HepG2 (cell line): Measurements from ENCODE around the gene TUBA1C. TPM values are rescaled to one million over a fixed set of nuclear protein-coding genes. Genes with fewer than 3 reads are reported as not detected.

Experiments
- ATAC-seq: fragments of 200-7000 bp; cut with Tn5 transposase; 3 replicates; pipeline ENCODE4 v1.9.1; 2020; ENCODE audit warnings: mild to moderate bottlenecking, moderate library complexity
- BruUV-seq: library from RNA; stranded (reverse); fragments of 400-500 nt; replicated peaks from 2 replicates; lab custom pipeline; 2021; lab: Mats Ljungman, UMichigan
- CTCF ChIA-PET: fragments of 300-600 bp; formaldehyde crosslinking; extraction: SDS; loops from one replicate; lab custom pipeline; 2021; ENCODE audit warnings: low total read pairs, inconsistent platforms, low intra/inter-chr PET ratio; lab: Yijun Ruan, JAX
- POLR2A ChIA-PET: fragments of 350-600 bp; sonication (Branson Sonifier 250); formaldehyde crosslinking; loops from one replicate; lab custom pipeline; 2020; ENCODE audit warnings: antibody characterized with exemption, inconsistent platforms; lab: Yijun Ruan, JAX
- DNase-seq: peaks from one replicate; pipeline ENCODE4 v3.0.0-alpha.2; 2015; ENCODE audit warnings: low spot score
- FAIRE-seq: peaks from 3 replicates; lab custom pipeline; 2011; peaks lifted over from hg19 to GRCh38; lab: Jason Lieb, UNC
- H2AFZ ChIP-seq: one replicate; pipeline ENCODE4 v1.6.1; 2011; ENCODE audit warnings: low read length, inconsistent platforms
- H3K27ac ChIP-seq: fragments of 300-600 bp; 3 replicates; pipeline ENCODE4 v1.8.0; 2011; ENCODE audit warnings: mixed run types, mild to moderate bottlenecking, mixed read lengths, low read length, inconsistent platforms; ENCODE audit not compliant: insufficient read depth; ENCODE audit errors: extremely low read length
- H3K27me3 ChIP-seq, 2 experiments: fragments of 200-600 bp in 1 of 2; 2 replicates in 1 of 2; 3 replicates in 1 of 2; pipeline versions ENCODE4 v1.6.0 to v1.8.0; 2011; ENCODE audit warnings: low read length in 2 of 2, mild to moderate bottlenecking in 2 of 2, moderate library complexity in 2 of 2, inconsistent platforms in 1 of 2; ENCODE audit not compliant: insufficient read depth in 2 of 2, control insufficient read depth in 1 of 2
- H3K36me3 ChIP-seq, 2 experiments: fragments of 200-600 bp in 1 of 2; replicated peaks in 1 of 2; 2 replicates in 1 of 2; 3 replicates in 1 of 2; pipeline versions ENCODE4 v1.5.1 to v1.8.0; 2011; ENCODE audit warnings: low read length in 2 of 2, inconsistent platforms in 1 of 2; ENCODE audit not compliant: insufficient read depth in 2 of 2, control insufficient read depth in 1 of 2
- H3K4me1 ChIP-seq: 2 replicates; pipeline ENCODE4 v1.5.1; 2012; ENCODE audit warnings: low read length, inconsistent platforms; ENCODE audit not compliant: insufficient read depth
- H3K4me2 ChIP-seq: 2 replicates; pipeline ENCODE4 v1.6.0; 2011; ENCODE audit warnings: low read depth, low read length, inconsistent platforms
- H3K4me3 ChIP-seq, 3 experiments: fragments of 200-600 bp in 1 of 3; sonication (generic), shearing (Covaris generic) in 1 of 3; replicated peaks in 1 of 3; 2 replicates each; pipeline ENCODE4 v1.5.1; 2011 to 2016; ENCODE audit warnings: low read length in 3 of 3, inconsistent platforms in 2 of 3, low read depth in 2 of 3, mild to moderate bottlenecking in 2 of 3, control low read depth in 1 of 3, mixed read lengths in 1 of 3; ENCODE audit not compliant: insufficient read depth in 1 of 3
- H3K79me2 ChIP-seq: one replicate; pipeline ENCODE4 v1.6.1; 2011; ENCODE audit warnings: low read length, inconsistent platforms; ENCODE audit not compliant: insufficient read depth
- H3K9ac ChIP-seq: 2 replicates; pipeline ENCODE4 v1.6.0; 2011; ENCODE audit warnings: mild to moderate bottlenecking, low read depth, low read length, inconsistent platforms; ENCODE audit not compliant: insufficient read depth
- H3K9me3 ChIP-seq: 2 replicates; pipeline ENCODE4 v1.5.1; 2012; ENCODE audit warnings: mild to moderate bottlenecking, low read length
- H4K20me1 ChIP-seq: 2 replicates; pipeline ENCODE4 v1.6.0; 2011; ENCODE audit warnings: inconsistent platforms, mild to moderate bottlenecking, low read length, moderate library complexity; ENCODE audit not compliant: insufficient read depth
- KMT2A ChIP-seq: sonication (generic); formaldehyde crosslinking; IDR thresholded peaks from 2 replicates; pipeline ENCODE4 v1.4.0; 2020; ENCODE audit warnings: missing genetic modification reagents
- MTF1 ChIP-seq: sonication (generic); formaldehyde crosslinking; IDR thresholded peaks from 2 replicates; pipeline ENCODE4 v1.5.0; 2020; ENCODE audit warnings: missing genetic modification reagents
- POLR2A ChIP-seq, 2 experiments: IDR thresholded peaks; 2 replicates each; pipeline ENCODE4 v1.6.1; 2011; ENCODE audit warnings: low read depth in 2 of 2, low read length in 2 of 2, mild to moderate bottlenecking in 1 of 2, moderate library complexity in 1 of 2; ENCODE audit not compliant: insufficient read depth in 1 of 2
- POLR2G ChIP-seq: fragments of 200-400 bp; formaldehyde crosslinking; IDR thresholded peaks from 2 replicates; pipeline ENCODE4 v1.6.1; 2018; ENCODE audit warnings: mild to moderate bottlenecking, low read depth, low read length, moderate library complexity
- RAD51 ChIP-seq: fragments of 450-650 bp; IDR thresholded peaks from 2 replicates; pipeline ENCODE4 v1.6.1; 2016; ENCODE audit warnings: borderline replicate concordance
- RBM22 ChIP-seq: fragments of 200-400 bp; formaldehyde crosslinking; optimal IDR thresholded peaks from 2 replicates; pipeline ENCODE3; 2017; ENCODE audit warnings: mild to moderate bottlenecking, low read length, moderate library complexity
- ZNF556 ChIP-seq: sonication (generic); formaldehyde crosslinking; IDR thresholded peaks from 2 replicates; pipeline ENCODE4 v1.4.0; 2020; ENCODE audit warnings: mild to moderate bottlenecking, missing genetic modification reagents, borderline replicate concordance
- WGBS: methylation state at CpG from one replicate; pipeline ENCODE4 v1.1.6; 2017; ENCODE audit warnings: low lambda C conversion rate; 5-methylcytosine and 5-hydroxymethylcytosine counted together
- in situ Hi-C: cut with HindIII; loops from 2 replicates; pipeline ENCODE4 v1.10.0; 2017; ENCODE audit warnings: low pct_unique_long_range_greater_than_20kb; ENCODE audit not compliant: extremely low pct_ligation_motif_present
- intact Hi-C: fragments of 100-400 bp; cut with micrococcal nuclease; formaldehyde crosslinking; loops from one replicate; pipeline ENCODE4 v1.10.0; 2022; ENCODE audit not compliant: unreplicated experiment
- polyA plus RNA-seq, 8 experiments: library from polyadenylated mRNA; depleted of rRNA in 3 of 8; stranded (reverse) in 7 of 8; unstranded in 1 of 8; fragments of >200 nt; fragmentation: Illumina TruSeq in 4 of 8; extraction: Trizol in 4 of 8; gene quantifications; 2 replicates each; pipeline versions ENCODE4 v1.2.1 to v1.2.3, GENCODE V29; 2011 to 2016; ENCODE audit warnings: low read depth in 4 of 8, missing spikeins in 1 of 8, mixed read lengths in 1 of 8; ENCODE audit not compliant: insufficient read depth in 1 of 8
- total RNA-seq, 5 experiments: library from RNA; depleted of rRNA; stranded (reverse); fragments of >200 nt; fragmentation: Illumina TruSeq; extraction: Trizol; gene quantifications; 2 replicates each; pipeline ENCODE4 v1.2.3, GENCODE V29; 2016; ENCODE audit warnings: low read depth in 1 of 5
- TF ChIP-seq, protein P1 (sequence below): sonication (generic); formaldehyde crosslinking; conservative IDR thresholded peaks from 2 replicates; pipeline ENCODE4 v1.4.0; 2020; ENCODE audit warnings: missing genetic modification reagents
- TF ChIP-seq, protein P2 (sequence below), 2 experiments: fragments of 450-650 bp in 1 of 2; sonication (generic) in 1 of 2; formaldehyde crosslinking; IDR thresholded peaks; 2 replicates each; pipeline versions ENCODE4 v1.5.0 to v1.8.0; 2020 to 2022; ENCODE audit warnings: mild to moderate bottlenecking in 1 of 2, missing genetic modification reagents in 1 of 2
- TF ChIP-seq, protein P3 (sequence below): sonication (generic); formaldehyde crosslinking; IDR thresholded peaks from 2 replicates; pipeline ENCODE4 v1.4.0; 2020; ENCODE audit warnings: mild to moderate bottlenecking, low read depth, missing genetic modification reagents

TUBA1C gene
- total and polyA plus RNA-seq, 2 of the 13 experiments (the other 11 are each of a cell fraction or from before 2014, with no cell fraction given) = 693 to 1,075 TPM

DNA sequence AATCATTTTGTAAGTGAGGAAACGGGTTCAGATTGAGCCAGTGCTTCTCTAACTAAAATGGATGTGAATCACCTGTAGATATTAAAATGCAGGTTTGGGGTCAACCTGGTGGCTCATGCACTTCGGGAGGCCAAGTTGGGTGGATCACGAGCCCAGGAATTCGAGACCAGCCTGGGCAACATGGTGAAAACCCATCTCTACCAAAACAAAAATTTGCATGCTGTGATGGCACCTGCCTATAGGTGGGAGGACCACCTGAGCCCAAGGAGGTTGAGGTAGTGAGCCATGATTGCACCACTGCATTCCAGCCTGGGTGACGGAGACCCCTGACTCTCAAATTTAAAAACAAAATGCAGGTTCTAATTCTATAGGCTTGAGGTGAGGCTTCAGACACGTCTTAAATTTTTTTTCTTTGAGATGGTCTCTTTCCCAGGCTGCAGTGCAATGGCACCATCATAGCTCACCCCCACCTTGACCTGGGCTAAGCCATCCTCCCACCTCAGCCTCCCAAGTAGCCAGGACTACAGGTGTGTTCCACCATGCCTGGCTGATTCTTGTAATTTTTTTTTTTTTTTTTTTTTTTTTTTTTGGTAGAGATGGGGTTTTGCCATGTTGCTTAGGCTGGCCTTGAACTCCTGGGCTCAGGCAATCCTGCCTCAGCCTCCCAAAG lies 9.0 kb downstream of the TUBA1C start (continued):
- TF ChIP-seq, protein P1, sequence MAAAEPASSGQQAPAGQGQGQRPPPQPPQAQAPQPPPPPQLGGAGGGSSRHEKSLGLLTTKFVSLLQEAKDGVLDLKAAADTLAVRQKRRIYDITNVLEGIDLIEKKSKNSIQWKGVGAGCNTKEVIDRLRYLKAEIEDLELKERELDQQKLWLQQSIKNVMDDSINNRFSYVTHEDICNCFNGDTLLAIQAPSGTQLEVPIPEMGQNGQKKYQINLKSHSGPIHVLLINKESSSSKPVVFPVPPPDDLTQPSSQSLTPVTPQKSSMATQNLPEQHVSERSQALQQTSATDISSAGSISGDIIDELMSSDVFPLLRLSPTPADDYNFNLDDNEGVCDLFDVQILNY = no peak
- TF ChIP-seq, protein P2, sequence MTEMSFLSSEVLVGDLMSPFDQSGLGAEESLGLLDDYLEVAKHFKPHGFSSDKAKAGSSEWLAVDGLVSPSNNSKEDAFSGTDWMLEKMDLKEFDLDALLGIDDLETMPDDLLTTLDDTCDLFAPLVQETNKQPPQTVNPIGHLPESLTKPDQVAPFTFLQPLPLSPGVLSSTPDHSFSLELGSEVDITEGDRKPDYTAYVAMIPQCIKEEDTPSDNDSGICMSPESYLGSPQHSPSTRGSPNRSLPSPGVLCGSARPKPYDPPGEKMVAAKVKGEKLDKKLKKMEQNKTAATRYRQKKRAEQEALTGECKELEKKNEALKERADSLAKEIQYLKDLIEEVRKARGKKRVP (CRISPR knock-in tag; IDR thresholded peaks at IDR 0.05) = 0 out of 4 replicates have a peak, but pooled peaks of 1 of the 2 experiments have one; percentile 19
- no peak for TF ChIP-seq ZNF556 (CRISPR knock-in tag)
- TF ChIP-seq KMT2A = no peak
- no peak for TF ChIP-seq RAD51
- TF ChIP-seq MTF1 (CRISPR knock-in tag) = no peak

DNA sequence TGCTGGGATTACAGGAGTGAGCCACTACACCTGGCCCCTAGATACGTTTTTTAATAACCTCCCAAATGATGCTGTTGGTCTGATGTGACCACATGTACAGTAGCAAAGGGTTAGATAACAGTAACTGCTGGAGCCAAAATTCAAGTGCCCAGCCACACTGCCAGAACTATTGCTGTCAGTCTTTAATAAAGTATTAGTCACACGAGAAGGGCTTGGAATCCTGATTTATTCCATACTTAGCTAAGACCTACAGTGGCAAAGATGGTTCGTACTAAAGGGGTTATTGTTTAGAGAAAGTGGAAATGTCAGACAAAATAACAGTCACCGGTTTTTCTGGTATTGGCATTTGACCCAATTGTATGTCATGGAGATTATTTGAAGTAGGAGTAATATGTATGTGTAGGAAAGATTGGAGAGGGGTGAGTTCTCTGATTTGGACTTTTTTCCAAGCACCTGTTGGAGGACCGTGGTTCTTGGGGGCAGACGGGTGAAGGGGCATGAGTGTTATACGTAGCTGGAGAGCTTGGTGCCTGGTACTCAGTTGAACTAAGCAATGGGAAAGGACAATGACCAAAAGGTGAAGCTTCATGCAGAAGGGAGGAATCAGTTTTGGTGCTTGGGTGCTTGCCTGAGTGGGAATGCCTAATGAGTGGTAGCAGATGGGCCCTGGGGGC lies 9.7 kb downstream of the TUBA1C start:
- no TSS peak for BruUV-seq
- CTCF ChIA-PET = no interaction called here
- no peak for FAIRE-seq

More for the DNA sequence above, 9.7 kb downstream of the TUBA1C start:
- no peak overlapping the region for H3K9ac ChIP-seq
- peaks cover 32% of the 10 kb centered on the region for H4K20me1 ChIP-seq
- H3K27me3 ChIP-seq = peaks cover 2% of the 10 kb centered on the region in 2 experiments; a peak in 1 of 5 replicates
- no peak overlapping the region for H3K4me2 ChIP-seq
- H2AFZ ChIP-seq = no peak overlapping the region
- ATAC-seq (no peak), DNase-seq (no peak)
- no peak overlapping the region for H3K4me3 ChIP-seq
- H3K27ac ChIP-seq = no peak overlapping the region
- H3K4me1 ChIP-seq = peaks cover 22% of the 10 kb centered on the region
- no peaks in the 10 kb centered on the region for H3K9me3 ChIP-seq
- peak; percentile 42; the same call in 1 of the 2 replicates for TF ChIP-seq POLR2G
- TF ChIP-seq POLR2A (IDR thresholded peaks at IDR 0.05; ENCODE audit: insufficient read depth in 1 of 2, low read depth in 2 of 2, low read length in 2 of 2) = peak in 1 of 2 experiments; percentile 25; a peak in 1 of 4 replicates
- TF ChIP-seq RBM22 = peak; percentile 79
- TF ChIP-seq, protein P3, sequence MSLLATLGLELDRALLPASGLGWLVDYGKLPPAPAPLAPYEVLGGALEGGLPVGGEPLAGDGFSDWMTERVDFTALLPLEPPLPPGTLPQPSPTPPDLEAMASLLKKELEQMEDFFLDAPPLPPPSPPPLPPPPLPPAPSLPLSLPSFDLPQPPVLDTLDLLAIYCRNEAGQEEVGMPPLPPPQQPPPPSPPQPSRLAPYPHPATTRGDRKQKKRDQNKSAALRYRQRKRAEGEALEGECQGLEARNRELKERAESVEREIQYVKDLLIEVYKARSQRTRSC = no peak
- TF ChIP-seq, all 625 proteins: peak for 3
- H3K36me3 ChIP-seq = peaks cover 15 to 33% of the 10 kb centered on the region in 2 experiments
- peaks cover 2% of the 10 kb centered on the region for H3K79me2 ChIP-seq
- in situ Hi-C loops = no loop called here
- WGBS = 84% methylated on average over 7 of the region's 7 CpGs
- intact Hi-C loops = no loop called here
- POLR2A ChIA-PET = interaction anchor here (7.0 kb wide), 1 partner anchor 8 kb away, joined by 56 read pairs; no protein-coding TSS in a partner anchor
